HEK293 (cell line): ENCODE results near the gene FRMD4A.

Source experiments
- CTCF ChIA-PET: fragments of 350-600 bp; formaldehyde crosslinking; extraction: SDS; loops from one replicate; lab custom pipeline; 2021; ENCODE audit warnings: antibody characterized with exemption; lab: Yijun Ruan, JAX
- POLR2A ChIA-PET: fragments of 300-600 bp; formaldehyde crosslinking; extraction: SDS; loops from one replicate; lab custom pipeline; 2020; ENCODE audit warnings: antibody characterized with exemption, inconsistent platforms; lab: Yijun Ruan, JAX
- H3K27ac ChIP-seq: fragments of 200-500 bp; sonication (Bioruptor generic); 2 replicates; pipeline ENCODE4 v1.5.1; 2014; ENCODE audit warnings: low read depth, low read length, control low read depth, inconsistent platforms; ENCODE audit errors: extremely low read depth
- H3K36me3 ChIP-seq, 2 experiments: fragments of 200-500 bp in 1 of 2; sonication (Bioruptor generic) in 1 of 2; 1 replicate in 1 of 2; 2 replicates in 1 of 2; pipeline ENCODE4 v1.5.1; 2014 to 2017; ENCODE audit warnings: inconsistent platforms in 2 of 2, low read length in 2 of 2; ENCODE audit not compliant: control insufficient read depth in 2 of 2, insufficient read depth in 1 of 2
- H3K4me1 ChIP-seq: fragments of 200-500 bp; sonication (Bioruptor generic); 2 replicates; pipeline ENCODE4 v1.5.1; 2014; ENCODE audit warnings: mild to moderate bottlenecking, low read length, inconsistent platforms; ENCODE audit not compliant: control insufficient read depth, insufficient read depth
- H3K4me3 ChIP-seq: 2 replicates; pipeline ENCODE4 v1.5.1; 2011; ENCODE audit warnings: low read depth, mild to moderate bottlenecking, control low read depth, low read length, moderate library complexity
- H3K9me3 ChIP-seq: fragments of 200-500 bp; sonication (Bioruptor generic); 2 replicates; pipeline ENCODE4 v1.5.1; 2014; ENCODE audit warnings: low read depth, low read length, inconsistent platforms; ENCODE audit not compliant: control insufficient read depth, insufficient read depth
- BCL6B ChIP-seq: fragments of 450-650 bp; formaldehyde crosslinking; IDR thresholded peaks from 2 replicates; pipeline ENCODE4 v1.5.1; 2017; ENCODE audit warnings: missing biosample characterization, missing genetic modification characterization
- GFI1B ChIP-seq: fragments of 450-650 bp; formaldehyde crosslinking; IDR thresholded peaks from 2 replicates; pipeline ENCODE4 v1.5.1; 2016; ENCODE audit warnings: missing biosample characterization, missing genetic modification characterization
- KLF10 ChIP-seq: fragments of 450-650 bp; IDR thresholded peaks from 2 replicates; pipeline ENCODE4 v1.5.1; 2018; ENCODE audit warnings: missing biosample characterization, mild to moderate bottlenecking, missing genetic modification characterization
- KLF16 ChIP-seq: fragments of 450-650 bp; formaldehyde crosslinking; IDR thresholded peaks from 2 replicates; pipeline ENCODE4 v1.5.1; 2017; ENCODE audit warnings: missing biosample characterization, missing genetic modification characterization
- KLF9 ChIP-seq: fragments of 450-650 bp; formaldehyde crosslinking; IDR thresholded peaks from 2 replicates; pipeline ENCODE4 v1.5.1; 2016; ENCODE audit warnings: missing biosample characterization, missing genetic modification characterization, low read depth
- SP7 ChIP-seq: fragments of 450-650 bp; formaldehyde crosslinking; IDR thresholded peaks from 2 replicates; pipeline ENCODE4 v1.5.1; 2016; ENCODE audit warnings: missing biosample characterization, missing genetic modification characterization
- WT1 ChIP-seq: fragments of 450-650 bp; formaldehyde crosslinking; IDR thresholded peaks from 2 replicates; pipeline ENCODE4 v1.5.1; 2016; ENCODE audit warnings: missing biosample characterization, missing genetic modification characterization
- ZNF121 ChIP-seq: fragments of 450-650 bp; formaldehyde crosslinking; IDR thresholded peaks from 2 replicates; pipeline ENCODE4 v1.5.1; 2016; ENCODE audit warnings: missing biosample characterization, missing genetic modification characterization
- ZNF140 ChIP-seq: fragments of 450-650 bp; formaldehyde crosslinking; IDR thresholded peaks from 2 replicates; pipeline ENCODE4 v1.5.1; 2016; ENCODE audit warnings: missing biosample characterization, missing genetic modification characterization
- ZNF16 ChIP-seq: fragments of 450-650 bp; formaldehyde crosslinking; IDR thresholded peaks from 2 replicates; pipeline ENCODE4 v1.5.1; 2016; ENCODE audit warnings: low read depth, missing biosample characterization, missing genetic modification characterization
- ZNF391 ChIP-seq: fragments of 450-650 bp; formaldehyde crosslinking; IDR thresholded peaks from 2 replicates; pipeline ENCODE4 v1.5.1; 2016; ENCODE audit warnings: low read depth, missing biosample characterization, missing genetic modification characterization, borderline replicate concordance
- ZNF677 ChIP-seq: fragments of 450-650 bp; IDR thresholded peaks from 2 replicates; pipeline ENCODE4 v1.5.0; 2018; ENCODE audit warnings: missing biosample characterization, mild to moderate bottlenecking, missing genetic modification characterization, moderate library complexity
- ZNF704 ChIP-seq: fragments of 450-650 bp; formaldehyde crosslinking; IDR thresholded peaks from 2 replicates; pipeline ENCODE4 v1.5.1; 2016; ENCODE audit warnings: missing biosample characterization, missing genetic modification characterization
- ZNF776 ChIP-seq: fragments of 450-650 bp; formaldehyde crosslinking; IDR thresholded peaks from 2 replicates; pipeline ENCODE4 v1.5.0; 2017; ENCODE audit warnings: missing biosample characterization, missing genetic modification characterization, borderline replicate concordance
- ZNF843 ChIP-seq: fragments of 450-650 bp; formaldehyde crosslinking; IDR thresholded peaks from 2 replicates; pipeline ENCODE4 v1.5.1; 2016; ENCODE audit warnings: missing biosample characterization, missing genetic modification characterization
- TF ChIP-seq, protein P1 (sequence below): fragments of 450-650 bp; formaldehyde crosslinking; optimal IDR thresholded peaks from 2 replicates; pipeline ENCODE3; 2016; ENCODE audit warnings: missing biosample characterization, mild to moderate bottlenecking, missing genetic modification characterization
- TF ChIP-seq, protein P2 (sequence below): fragments of 450-650 bp; formaldehyde crosslinking; IDR thresholded peaks from 2 replicates; pipeline ENCODE4 v1.5.1; 2016; ENCODE audit warnings: missing biosample characterization, missing genetic modification characterization
- TF ChIP-seq, protein P3 (sequence below): fragments of 450-650 bp; formaldehyde crosslinking; IDR thresholded peaks from 2 replicates; pipeline ENCODE4 v1.5.1; 2016; ENCODE audit warnings: missing biosample characterization, missing genetic modification characterization
- TF ChIP-seq, protein P4 (sequence below): fragments of 450-650 bp; formaldehyde crosslinking; IDR thresholded peaks from 2 replicates; pipeline ENCODE4 v1.5.1; 2016; ENCODE audit warnings: missing biosample characterization, missing genetic modification characterization
- TF ChIP-seq, protein P5 (sequence below): fragments of 450-650 bp; formaldehyde crosslinking; conservative IDR thresholded peaks from 2 replicates; pipeline ENCODE4 v1.5.1; 2016; ENCODE audit warnings: low read depth, missing biosample characterization, missing genetic modification characterization

The FRMD4A gene

GRCh38 chr10:14125564-14125963 is 205.2 kb downstream of the FRMD4A start:
- no peak overlapping the region for H3K4me3 ChIP-seq
- POLR2A ChIA-PET, result no interaction called here

DNA sequence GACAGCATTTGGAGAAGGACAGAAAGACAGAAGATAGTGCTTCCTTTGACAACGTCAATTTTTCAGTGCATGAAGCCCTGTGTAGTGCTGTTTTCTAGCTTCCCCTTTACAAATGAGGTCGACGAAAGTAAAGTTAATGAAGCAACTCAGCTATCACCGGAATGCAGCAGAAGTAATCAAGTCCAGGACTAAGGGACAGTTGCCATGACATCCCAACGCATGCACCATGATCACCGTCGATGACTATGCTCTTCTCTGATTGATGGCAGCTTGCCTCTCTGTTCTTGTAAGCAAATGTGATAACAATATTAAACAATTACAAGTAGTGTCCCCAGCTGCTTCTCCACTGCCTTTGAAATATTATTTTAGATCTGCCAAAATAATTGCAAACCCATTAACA is 205.8 kb downstream of the FRMD4A start:
- Histone ChIP-seq H3K27ac (no peak overlapping the region), H3K9me3 (no peaks in the 10 kb centered on the region), H3K36me3 (no peaks in the 10 kb centered on the region), H3K4me1 (no peaks in the 10 kb centered on the region), H3K4me3 (no peak overlapping the region)
- ChIA-PET CTCF (no interaction called here), POLR2A (no interaction called here)
- TF ChIP-seq ZNF776 (tag by site-specific recombination) (no peak), WT1 (tag by site-specific recombination) (no peak), ZNF16 (no peak), ZNF391 (tag by site-specific recombination) (no peak), KLF9 (tag by site-specific recombination) (no peak), ZNF121 (no peak), ZNF677 (tag by site-specific recombination) (no peak)
- TF ChIP-seq, protein P1, sequence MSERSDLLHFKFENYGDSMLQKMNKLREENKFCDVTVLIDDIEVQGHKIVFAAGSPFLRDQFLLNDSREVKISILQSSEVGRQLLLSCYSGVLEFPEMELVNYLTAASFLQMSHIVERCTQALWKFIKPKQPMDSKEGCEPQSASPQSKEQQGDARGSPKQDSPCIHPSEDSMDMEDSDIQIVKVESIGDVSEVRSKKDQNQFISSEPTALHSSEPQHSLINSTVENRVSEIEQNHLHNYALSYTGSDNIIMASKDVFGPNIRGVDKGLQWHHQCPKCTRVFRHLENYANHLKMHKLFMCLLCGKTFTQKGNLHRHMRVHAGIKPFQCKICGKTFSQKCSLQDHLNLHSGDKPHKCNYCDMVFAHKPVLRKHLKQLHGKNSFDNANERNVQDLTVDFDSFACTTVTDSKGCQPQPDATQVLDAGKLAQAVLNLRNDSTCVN (tag by site-specific recombination), result no peak
- TF ChIP-seq, protein P2, sequence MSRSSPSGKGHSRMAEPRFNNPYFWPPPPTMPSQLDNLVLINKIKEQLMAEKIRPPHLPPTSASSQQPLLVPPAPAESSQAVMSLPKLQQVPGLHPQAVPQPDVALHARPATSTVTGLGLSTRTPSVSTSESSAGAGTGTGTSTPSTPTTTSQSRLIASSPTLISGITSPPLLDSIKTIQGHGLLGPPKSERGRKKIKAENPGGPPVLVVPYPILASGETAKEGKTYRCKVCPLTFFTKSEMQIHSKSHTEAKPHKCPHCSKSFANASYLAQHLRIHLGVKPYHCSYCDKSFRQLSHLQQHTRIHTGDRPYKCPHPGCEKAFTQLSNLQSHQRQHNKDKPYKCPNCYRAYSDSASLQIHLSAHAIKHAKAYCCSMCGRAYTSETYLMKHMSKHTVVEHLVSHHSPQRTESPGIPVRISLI (tag by site-specific recombination), result no peak
- TF ChIP-seq, protein P3, sequence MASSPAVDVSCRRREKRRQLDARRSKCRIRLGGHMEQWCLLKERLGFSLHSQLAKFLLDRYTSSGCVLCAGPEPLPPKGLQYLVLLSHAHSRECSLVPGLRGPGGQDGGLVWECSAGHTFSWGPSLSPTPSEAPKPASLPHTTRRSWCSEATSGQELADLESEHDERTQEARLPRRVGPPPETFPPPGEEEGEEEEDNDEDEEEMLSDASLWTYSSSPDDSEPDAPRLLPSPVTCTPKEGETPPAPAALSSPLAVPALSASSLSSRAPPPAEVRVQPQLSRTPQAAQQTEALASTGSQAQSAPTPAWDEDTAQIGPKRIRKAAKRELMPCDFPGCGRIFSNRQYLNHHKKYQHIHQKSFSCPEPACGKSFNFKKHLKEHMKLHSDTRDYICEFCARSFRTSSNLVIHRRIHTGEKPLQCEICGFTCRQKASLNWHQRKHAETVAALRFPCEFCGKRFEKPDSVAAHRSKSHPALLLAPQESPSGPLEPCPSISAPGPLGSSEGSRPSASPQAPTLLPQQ (tag by site-specific recombination), result no peak

More at GRCh38 chr10:14125564-14125963, 205.2 kb downstream of the FRMD4A start:
- no peak for TF ChIP-seq BCL6B
- no peak for TF ChIP-seq ZNF140 (tag by site-specific recombination)
- no peak for TF ChIP-seq GFI1B (tag by site-specific recombination)
- TF ChIP-seq, protein P4, sequence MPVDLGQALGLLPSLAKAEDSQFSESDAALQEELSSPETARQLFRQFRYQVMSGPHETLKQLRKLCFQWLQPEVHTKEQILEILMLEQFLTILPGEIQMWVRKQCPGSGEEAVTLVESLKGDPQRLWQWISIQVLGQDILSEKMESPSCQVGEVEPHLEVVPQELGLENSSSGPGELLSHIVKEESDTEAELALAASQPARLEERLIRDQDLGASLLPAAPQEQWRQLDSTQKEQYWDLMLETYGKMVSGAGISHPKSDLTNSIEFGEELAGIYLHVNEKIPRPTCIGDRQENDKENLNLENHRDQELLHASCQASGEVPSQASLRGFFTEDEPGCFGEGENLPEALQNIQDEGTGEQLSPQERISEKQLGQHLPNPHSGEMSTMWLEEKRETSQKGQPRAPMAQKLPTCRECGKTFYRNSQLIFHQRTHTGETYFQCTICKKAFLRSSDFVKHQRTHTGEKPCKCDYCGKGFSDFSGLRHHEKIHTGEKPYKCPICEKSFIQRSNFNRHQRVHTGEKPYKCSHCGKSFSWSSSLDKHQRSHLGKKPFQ, result no peak
- no peak for TF ChIP-seq KLF10 (tag by site-specific recombination)
- no peak for TF ChIP-seq SP7 (tag by site-specific recombination)
- TF ChIP-seq, protein P5, sequence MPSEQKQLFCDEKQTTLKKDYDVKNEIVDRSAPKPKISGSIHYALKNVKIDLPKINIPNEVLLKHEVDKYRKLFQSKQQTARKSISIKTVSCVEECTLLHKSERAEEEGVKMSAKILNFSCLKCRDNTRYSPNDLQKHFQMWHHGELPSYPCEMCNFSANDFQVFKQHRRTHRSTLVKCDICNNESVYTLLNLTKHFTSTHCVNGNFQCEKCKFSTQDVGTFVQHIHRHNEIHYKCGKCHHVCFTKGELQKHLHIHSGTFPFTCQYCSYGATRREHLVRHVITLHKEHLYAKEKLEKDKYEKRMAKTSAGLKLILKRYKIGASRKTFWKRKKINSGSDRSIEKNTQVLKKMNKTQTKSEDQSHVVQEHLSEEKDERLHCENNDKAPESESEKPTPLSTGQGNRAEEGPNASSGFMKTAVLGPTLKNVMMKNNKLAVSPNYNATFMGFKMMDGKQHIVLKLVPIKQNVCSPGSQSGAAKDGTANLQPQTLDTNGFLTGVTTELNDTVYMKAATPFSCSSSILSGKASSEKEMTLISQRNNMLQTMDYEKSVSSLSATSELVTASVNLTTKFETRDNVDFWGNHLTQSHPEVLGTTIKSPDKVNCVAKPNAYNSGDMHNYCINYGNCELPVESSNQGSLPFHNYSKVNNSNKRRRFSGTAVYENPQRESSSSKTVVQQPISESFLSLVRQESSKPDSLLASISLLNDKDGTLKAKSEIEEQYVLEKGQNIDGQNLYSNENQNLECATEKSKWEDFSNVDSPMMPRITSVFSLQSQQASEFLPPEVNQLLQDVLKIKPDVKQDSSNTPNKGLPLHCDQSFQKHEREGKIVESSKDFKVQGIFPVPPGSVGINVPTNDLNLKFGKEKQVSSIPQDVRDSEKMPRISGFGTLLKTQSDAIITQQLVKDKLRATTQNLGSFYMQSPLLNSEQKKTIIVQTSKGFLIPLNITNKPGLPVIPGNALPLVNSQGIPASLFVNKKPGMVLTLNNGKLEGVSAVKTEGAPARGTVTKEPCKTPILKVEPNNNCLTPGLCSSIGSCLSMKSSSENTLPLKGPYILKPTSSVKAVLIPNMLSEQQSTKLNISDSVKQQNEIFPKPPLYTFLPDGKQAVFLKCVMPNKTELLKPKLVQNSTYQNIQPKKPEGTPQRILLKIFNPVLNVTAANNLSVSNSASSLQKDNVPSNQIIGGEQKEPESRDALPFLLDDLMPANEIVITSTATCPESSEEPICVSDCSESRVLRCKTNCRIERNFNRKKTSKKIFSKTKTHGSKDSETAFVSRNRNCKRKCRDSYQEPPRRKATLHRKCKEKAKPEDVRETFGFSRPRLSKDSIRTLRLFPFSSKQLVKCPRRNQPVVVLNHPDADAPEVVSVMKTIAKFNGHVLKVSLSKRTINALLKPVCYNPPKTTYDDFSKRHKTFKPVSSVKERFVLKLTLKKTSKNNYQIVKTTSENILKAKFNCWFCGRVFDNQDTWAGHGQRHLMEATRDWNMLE (tag by site-specific recombination), result no peak
- TF ChIP-seq ZNF704 (tag by site-specific recombination), result no peak
- TF ChIP-seq KLF16 (tag by site-specific recombination), result no peak
- no peak for TF ChIP-seq ZNF843
- H3K4me1 ChIP-seq, result no peaks in the 10 kb centered on the region
- H3K9me3 ChIP-seq, result no peaks in the 10 kb centered on the region
- no peak overlapping the region for H3K27ac ChIP-seq
- no peaks in the 10 kb centered on the region for H3K36me3 ChIP-seq
- CTCF ChIA-PET, result no interaction called here
